ENCODE results near the gene ECT2.

- no peak for TF ChIP-seq FOXM1 (IDR thresholded peaks at IDR 0.05; ENCODE audit: borderline replicate concordance)
- no peak for TF ChIP-seq ZNF384 (IDR thresholded peaks at IDR 0.05)
- TF ChIP-seq HDGF (IDR thresholded peaks at IDR 0.05; ENCODE audit: borderline replicate concordance), result no peak
- TF ChIP-seq SUZ12 (IDR thresholded peaks at IDR 0.05), result no peak
- TF ChIP-seq FOXA1 (IDR thresholded peaks at IDR 0.05), result no peak
- TF ChIP-seq ELF4 (IDR thresholded peaks at IDR 0.05), result no peak
- TF ChIP-seq NFRKB (IDR thresholded peaks at IDR 0.05), result no peak
- TF ChIP-seq BHLHE40 (IDR thresholded peaks at IDR 0.05; ENCODE audit: borderline replicate concordance), result no peak
- no peak for TF ChIP-seq PKNOX1 (IDR thresholded peaks at IDR 0.05)
Observed at GRCh38 chr3:172750069-172750367, 508 bp upstream of the ECT2 start.

All from HEK293T (cell line).